ENCODE measurements around the gene ALDH3A1.

ALDH3A1 gene

DNA sequence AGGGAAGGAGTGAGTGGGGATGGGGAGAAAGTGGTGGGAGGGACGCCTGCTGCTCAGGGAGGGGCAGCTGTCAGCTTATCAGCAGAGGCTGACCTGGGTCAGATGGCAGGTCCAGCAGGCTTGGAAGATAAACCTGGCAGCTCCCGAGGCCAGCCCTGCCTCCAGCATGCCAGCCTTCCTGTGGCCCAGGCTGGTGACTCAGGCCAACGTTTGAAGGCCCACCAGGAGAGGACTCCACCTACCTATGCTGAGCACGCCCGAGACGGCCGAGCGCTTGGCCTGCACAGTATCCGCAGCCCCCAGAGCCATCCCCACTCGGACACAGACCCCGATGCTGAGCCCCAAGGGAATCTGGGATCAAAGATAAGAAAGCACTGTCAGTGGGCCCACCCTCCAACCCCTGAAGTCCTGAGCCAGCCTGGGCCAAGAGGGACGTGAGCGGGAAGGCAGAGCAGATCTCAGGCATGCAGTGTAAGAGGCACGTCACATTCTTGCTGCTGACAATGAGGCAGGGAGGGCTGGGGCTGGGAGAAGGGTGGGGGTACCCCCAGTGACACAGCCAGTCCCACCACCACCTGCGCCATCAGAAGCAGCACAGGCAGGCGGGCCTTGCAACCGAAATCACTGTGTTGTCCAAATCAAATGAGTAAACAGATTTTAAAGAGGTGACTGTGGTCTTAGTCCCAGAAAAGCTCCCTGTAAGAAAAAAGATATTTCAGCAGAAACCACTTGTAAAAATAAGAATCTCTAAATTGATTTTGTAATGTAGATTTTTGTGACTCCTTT is 44.1 kb downstream of the ALDH3A1 start:
- DNase-seq (ENCODE audit: low read depth in 2 of 2), result no peak

DNA sequence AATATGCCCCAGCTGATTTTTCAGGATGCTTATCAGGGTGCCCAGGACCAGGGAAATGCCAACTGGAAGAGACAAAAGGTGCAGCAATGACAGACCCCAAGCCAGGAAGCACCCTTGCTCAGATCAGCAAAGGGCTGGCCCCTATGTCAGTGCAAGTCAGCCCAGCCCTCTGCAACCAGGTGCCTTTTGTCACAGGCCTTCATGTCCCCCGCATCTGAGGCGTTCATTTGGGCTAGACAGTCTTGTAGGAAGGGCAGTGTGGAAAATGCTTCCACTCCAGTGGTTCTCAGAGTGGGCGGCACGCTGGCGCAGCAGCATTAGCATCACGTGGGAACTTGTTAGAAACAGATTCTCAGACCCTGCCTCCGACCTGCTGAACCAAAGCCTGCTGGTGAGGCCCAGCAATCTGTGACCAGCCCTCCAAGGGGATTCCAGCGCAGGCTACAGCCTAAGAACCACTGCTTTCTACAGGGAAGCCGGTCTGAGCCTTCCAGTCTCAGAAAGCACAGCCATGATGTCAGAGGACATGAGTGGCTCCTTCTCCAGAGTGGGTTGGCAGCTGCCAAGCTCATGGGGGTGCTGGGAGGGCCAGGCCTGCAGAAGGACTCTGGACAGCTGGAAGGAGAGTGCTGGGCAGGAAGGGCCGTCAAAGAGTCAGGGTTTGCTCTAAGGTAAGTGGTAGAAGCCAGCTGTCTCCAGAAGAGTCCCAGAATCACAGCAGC is 44.8 kb downstream of the ALDH3A1 start:
- no peak for DNase-seq (ENCODE audit: low read depth in 2 of 2)

DNA sequence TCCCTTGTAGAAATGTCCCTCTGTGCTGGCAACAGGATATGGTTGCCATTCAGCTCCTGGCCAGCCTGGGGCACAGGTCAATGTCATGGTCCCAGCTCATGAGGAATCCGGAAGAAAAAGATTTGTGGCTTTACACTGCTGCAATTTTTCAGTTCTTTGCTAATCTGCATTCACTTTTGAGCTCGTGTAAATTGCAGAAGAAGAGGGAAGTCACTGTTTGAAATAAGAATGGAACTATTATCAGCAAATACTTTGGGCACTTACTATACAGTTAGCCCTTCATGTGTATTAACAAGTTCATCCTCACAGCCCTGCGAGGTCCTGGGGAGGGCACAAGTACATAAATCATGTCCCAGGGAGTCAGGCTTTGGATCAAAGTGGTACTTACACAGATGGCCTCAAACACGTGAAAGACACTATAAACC is 45.9 kb downstream of the ALDH3A1 start:
- DNase-seq (ENCODE audit: low read depth in 2 of 2), result no peak
